ENCODE measurements around the gene TSPYL6. TPM values are rescaled to one million over a fixed set of nuclear protein-coding genes. Genes with fewer than 3 reads are reported as not detected.

The TSPYL6 gene
- total and polyA plus RNA-seq, 2 of the 4 experiments (the other 2 are of a cell fraction), result not detected

DNA sequence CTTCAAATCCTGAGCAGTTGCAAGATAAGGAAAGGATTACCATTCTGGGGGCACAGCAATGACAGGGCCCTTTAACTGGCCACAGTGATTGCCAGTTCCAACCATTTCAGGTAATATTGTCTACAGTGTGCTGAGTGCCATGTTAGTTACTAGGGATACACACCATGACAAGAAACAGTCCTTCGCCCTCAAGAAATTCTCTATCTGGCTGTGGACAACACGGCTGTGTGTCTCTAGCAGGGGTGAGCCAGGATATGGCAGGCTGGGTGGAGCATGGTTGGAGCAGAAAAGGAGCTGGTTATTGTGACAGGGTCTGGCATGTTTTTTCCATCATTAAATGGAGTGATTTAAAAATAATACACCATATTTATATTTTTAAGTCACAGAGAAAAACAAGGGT, 31.0 kb downstream of the TSPYL6 start:
- H2BK20ac ChIP-seq (ENCODE audit: low read depth, low read length), result no peak overlapping the region
- H3K27me3 ChIP-seq (ENCODE audit: control insufficient read depth, insufficient read depth, low read length), result no peaks in the 10 kb centered on the region
- no peak overlapping the region for H3K4me3 ChIP-seq (ENCODE audit: insufficient read depth, low read depth, low read length)
- no peak overlapping the region for H3K18ac ChIP-seq (ENCODE audit: low read depth, low read length)
- dilution Hi-C loops (cut with HindIII; ENCODE audit: low sequenced_read_pairs, unreplicated experiment), result no loop called here
- no peak for DNase-seq
- H2AK9ac ChIP-seq (replicated peaks; ENCODE audit: low read depth, low read length, poor library complexity), result no peak overlapping the region
- ChIA-PET CTCF (no interaction called here), POLR2A (ENCODE audit: unreplicated experiment) (no interaction called here)
- no peak overlapping the region for H3K9ac ChIP-seq (ENCODE audit: low read depth, low read length)
- no peak for ATAC-seq (ENCODE audit: low read depth)
- TF ChIP-seq, protein P1, sequence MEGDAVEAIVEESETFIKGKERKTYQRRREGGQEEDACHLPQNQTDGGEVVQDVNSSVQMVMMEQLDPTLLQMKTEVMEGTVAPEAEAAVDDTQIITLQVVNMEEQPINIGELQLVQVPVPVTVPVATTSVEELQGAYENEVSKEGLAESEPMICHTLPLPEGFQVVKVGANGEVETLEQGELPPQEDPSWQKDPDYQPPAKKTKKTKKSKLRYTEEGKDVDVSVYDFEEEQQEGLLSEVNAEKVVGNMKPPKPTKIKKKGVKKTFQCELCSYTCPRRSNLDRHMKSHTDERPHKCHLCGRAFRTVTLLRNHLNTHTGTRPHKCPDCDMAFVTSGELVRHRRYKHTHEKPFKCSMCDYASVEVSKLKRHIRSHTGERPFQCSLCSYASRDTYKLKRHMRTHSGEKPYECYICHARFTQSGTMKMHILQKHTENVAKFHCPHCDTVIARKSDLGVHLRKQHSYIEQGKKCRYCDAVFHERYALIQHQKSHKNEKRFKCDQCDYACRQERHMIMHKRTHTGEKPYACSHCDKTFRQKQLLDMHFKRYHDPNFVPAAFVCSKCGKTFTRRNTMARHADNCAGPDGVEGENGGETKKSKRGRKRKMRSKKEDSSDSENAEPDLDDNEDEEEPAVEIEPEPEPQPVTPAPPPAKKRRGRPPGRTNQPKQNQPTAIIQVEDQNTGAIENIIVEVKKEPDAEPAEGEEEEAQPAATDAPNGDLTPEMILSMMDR (conservative IDR thresholded peaks at IDR 0.05; ENCODE audit: low read depth, low read length), result no peak
- TF ChIP-seq FOS (IDR thresholded peaks at IDR 0.05; ENCODE audit: low read depth, low read length) (no peak), MAFK (IDR thresholded peaks at IDR 0.05; ENCODE audit: low read depth, low read length) (no peak), RAD21 (IDR thresholded peaks at IDR 0.05; ENCODE audit: low read length) (no peak), CHD1 (IDR thresholded peaks at IDR 0.05; ENCODE audit: low read depth, low read length) (no peak), MXI1 (IDR thresholded peaks at IDR 0.05; ENCODE audit: borderline replicate concordance, low read depth, low read length) (no peak), RFX5 (IDR thresholded peaks at IDR 0.05; ENCODE audit: low read depth, low read length) (no peak), CEBPB (IDR thresholded peaks at IDR 0.05; ENCODE audit: low read depth, low read length) (no peak), POLR2A (IDR thresholded peaks at IDR 0.05; ENCODE audit: low read depth, low read length) (no peak), RCOR1 (IDR thresholded peaks at IDR 0.05; ENCODE audit: insufficient replicate concordance, low read length) (no peak), NFE2L2 (IDR thresholded peaks at IDR 0.05; ENCODE audit: low read depth, low read length) (no peak), SMC3 (IDR thresholded peaks at IDR 0.05; ENCODE audit: low read depth, low read length) (no peak)
- TF ChIP-seq, protein P2, sequence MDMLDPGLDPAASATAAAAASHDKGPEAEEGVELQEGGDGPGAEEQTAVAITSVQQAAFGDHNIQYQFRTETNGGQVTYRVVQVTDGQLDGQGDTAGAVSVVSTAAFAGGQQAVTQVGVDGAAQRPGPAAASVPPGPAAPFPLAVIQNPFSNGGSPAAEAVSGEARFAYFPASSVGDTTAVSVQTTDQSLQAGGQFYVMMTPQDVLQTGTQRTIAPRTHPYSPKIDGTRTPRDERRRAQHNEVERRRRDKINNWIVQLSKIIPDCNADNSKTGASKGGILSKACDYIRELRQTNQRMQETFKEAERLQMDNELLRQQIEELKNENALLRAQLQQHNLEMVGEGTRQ (IDR thresholded peaks at IDR 0.05; ENCODE audit: low read depth, low read length), result no peak
- TF ChIP-seq, protein P3, sequence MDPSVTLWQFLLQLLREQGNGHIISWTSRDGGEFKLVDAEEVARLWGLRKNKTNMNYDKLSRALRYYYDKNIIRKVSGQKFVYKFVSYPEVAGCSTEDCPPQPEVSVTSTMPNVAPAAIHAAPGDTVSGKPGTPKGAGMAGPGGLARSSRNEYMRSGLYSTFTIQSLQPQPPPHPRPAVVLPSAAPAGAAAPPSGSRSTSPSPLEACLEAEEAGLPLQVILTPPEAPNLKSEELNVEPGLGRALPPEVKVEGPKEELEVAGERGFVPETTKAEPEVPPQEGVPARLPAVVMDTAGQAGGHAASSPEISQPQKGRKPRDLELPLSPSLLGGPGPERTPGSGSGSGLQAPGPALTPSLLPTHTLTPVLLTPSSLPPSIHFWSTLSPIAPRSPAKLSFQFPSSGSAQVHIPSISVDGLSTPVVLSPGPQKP (IDR thresholded peaks at IDR 0.05; ENCODE audit: borderline replicate concordance, low read depth, low read length), result no peak
- BruUV-seq (replicated peaks), result no TSS peak
- in situ Hi-C loops (cut with MboI; ENCODE audit: low sequenced_read_pairs), result no loop called here
- H3K27ac ChIP-seq (ENCODE audit: insufficient read depth, low read length), result no peak overlapping the region
- H2BK120ac ChIP-seq (ENCODE audit: low read depth, low read length), result no peak overlapping the region
- intact Hi-C loops (cut with micrococcal nuclease), result no loop called here
- no peak overlapping the region for H3K4me2 ChIP-seq (ENCODE audit: low read depth, low read length)
- no peaks in the 10 kb centered on the region for H3K36me3 ChIP-seq (ENCODE audit: control insufficient read depth, insufficient read depth, low read length)
- no peak overlapping the region for H4K8ac ChIP-seq (ENCODE audit: low read depth in 2 of 2, low read length in 2 of 2)
- no peak overlapping the region for H2AFZ ChIP-seq (replicated peaks; ENCODE audit: low read length, poor library complexity)
- no peak overlapping the region for H4K5ac ChIP-seq (ENCODE audit: low read depth, low read length)
- no peak overlapping the region for H3K14ac ChIP-seq (replicated peaks; ENCODE audit: low read depth, low read length)
- no peak overlapping the region for H3K23ac ChIP-seq (ENCODE audit: low read depth, low read length)
- no peak overlapping the region for H2AK5ac ChIP-seq (ENCODE audit: low read depth, low read length)
- no peak overlapping the region for H2BK15ac ChIP-seq (ENCODE audit: low read depth, low read length)
- WGBS, 2 experiments (ENCODE audit: extremely low coverage in 2 of 2, insufficient read length in 1 of 2), result no CpG with 5 or more reads among the region's 2 CpGs
- no peaks in the 10 kb centered on the region for H3K79me1 ChIP-seq (ENCODE audit: low read depth in 1 of 2, low read length in 2 of 2)
- no peak overlapping the region for H4K91ac ChIP-seq (ENCODE audit: insufficient read depth, low read depth, low read length)
- no peaks in the 10 kb centered on the region for H3K9me1 ChIP-seq (ENCODE audit: insufficient read depth, low read length)
- no peaks in the 10 kb centered on the region for H3K9me3 ChIP-seq (ENCODE audit: control insufficient read depth, insufficient read depth, low read length)
- H3K4me1 ChIP-seq (ENCODE audit: control insufficient read depth, insufficient read depth, low read length), result no peaks in the 10 kb centered on the region
- H3K56ac ChIP-seq (ENCODE audit: extremely low read depth, insufficient read depth, low read length), result no peak overlapping the region
- no peak overlapping the region for H2BK5ac ChIP-seq (ENCODE audit: low read depth, low read length, poor library complexity, severe bottlenecking)
- no peak overlapping the region for H3K4ac ChIP-seq (ENCODE audit: low read depth, low read length)
- H4K20me1 ChIP-seq (ENCODE audit: insufficient read depth, low read length), result no peaks in the 10 kb centered on the region

Measured in IMR-90 (cell line).